ENCODE results near the gene SLC25A44.
"Not testable (repeated sequence)": the region's sequence is repeated elsewhere in the genome, so short reads cannot be mapped to it uniquely, and the experiment has no call there.

SLC25A44 gene

DNA sequence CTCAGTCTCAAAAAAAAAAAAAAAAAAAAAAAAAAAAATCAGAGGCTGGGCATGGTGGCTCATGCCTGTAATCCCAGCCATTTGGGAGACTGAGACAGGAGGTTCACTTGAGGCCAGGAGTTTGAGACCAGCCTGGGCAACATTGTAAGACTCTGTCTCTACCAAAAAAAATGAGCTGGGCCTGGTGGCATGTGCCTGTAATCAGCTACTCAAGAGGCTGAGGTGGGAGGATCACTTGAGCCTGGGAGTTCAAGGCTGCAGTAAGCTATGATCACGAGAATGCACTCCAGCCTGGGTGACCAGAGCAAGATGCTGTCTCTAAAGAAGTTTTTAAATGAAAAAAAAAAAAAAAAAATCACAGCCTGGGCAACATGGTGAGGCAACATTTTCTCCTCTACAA, 30.2 kb upstream of the SLC25A44 start:
- no peak for DNase-seq (ENCODE audit: low spot score)

DNA sequence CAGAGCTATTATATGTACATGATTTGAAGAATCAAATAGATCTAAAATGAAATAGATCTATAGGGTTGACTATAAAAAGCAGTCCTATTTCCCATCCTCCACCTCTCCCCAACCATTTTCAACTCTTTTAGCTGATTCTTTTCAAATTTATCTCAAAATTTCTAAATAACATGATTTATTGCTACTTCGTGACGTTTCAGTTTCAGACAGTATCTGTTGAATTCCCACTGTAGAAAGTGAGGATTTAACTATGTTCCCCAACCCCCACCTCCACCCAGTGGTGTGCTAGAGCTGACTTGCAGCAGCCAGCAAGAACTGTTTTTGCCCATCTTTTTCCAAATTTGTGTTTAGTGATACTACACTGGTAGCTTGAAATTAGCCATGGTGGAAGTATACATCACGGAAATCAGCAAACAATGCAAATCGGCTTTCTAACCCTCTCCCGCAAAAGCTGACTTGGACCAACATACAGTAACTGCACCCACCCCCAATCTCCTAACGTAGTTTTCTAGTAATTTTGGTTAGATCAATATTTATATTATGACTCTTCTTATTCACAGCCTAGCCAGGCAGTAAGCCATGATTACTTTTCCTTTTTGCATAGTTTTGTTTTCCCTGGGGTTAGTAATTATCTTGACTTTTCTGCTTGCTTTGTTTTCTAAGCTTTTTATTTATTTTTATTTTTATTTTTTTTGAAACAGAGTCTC, 29.6 kb upstream of the SLC25A44 start:
- DNase-seq (ENCODE audit: low spot score), result no peak

DNA sequence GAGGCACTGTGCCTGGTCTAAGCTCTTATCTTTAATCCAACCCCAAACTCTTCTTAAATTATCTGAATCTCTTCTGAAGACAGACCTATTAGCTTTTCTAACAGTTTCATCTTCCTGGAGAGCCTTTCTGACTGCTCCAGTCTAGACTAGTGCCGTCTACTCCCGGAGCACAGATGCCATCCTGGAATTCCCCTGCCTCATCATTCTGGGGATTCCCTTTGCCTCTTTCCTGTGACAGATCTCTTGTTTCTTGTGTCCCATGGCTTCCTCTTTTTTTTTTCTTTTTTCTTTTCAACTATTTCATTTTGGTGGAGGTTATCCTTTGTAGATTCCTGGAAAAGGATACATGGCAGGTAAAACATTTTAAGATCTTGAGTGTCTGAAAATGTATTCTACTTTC, 28.8 kb upstream of the SLC25A44 start:
- DNase-seq (ENCODE audit: low spot score), result no peak

DNA sequence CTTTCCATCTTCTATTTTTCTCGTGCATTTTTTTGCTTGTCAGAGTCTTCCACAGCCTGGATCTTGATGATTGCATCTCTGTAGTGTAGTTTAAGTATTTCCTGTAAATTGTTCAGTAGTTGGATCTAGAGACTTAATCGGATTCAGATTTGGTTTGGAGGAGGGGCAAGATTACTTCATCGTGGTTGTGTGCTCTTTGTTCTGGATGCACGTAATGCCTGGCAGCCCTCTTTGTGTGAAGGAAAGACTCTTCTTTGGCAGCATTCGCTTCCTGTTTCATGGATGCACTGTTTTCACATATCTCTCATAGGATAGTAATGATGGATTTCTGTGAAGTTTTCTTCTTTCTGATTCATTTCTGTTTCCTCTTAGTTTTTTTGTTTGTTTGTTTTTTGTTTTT, 26.4 kb upstream of the SLC25A44 start:
- DNase-seq (ENCODE audit: low spot score), result no peak

DNA sequence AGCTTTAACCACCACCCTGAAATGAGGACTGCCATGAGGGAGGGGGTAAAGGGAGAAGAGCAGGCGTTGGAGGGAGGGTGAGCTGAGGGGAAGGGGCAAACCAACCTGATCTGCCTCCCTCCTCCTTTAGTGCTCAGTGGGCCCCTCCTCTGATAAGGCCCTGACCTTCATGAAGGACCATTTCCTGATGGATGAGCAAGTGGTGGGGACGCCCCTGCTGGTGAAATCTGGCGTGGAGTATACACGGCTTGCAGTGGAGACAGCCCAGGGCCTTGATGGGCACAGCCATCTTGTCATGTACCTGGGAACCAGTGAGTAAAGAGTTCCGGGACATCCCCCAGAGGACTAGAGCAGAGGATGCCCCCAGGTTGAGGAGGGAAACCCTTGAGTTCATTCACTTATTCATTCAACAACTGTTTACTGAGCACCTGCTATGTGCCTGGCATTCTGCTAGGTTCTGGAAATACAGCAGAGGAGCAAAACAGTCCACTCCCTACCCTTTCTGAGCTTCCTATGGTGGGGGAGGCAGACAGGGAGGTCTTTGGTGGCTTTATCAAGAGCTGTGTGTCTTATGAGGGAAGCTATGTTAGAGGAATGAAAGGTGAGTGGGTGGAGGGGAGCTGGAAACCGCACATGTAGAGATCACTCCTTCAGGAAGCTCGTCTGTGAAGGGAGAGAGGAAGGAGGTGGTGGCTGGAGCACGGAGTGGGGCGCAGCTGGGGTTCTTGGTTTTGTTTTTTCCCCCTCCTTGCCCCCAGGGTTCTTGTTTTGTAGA, 21.0 kb upstream of the SLC25A44 start:
- DNase-seq (ENCODE audit: low spot score), result no peak

DNA sequence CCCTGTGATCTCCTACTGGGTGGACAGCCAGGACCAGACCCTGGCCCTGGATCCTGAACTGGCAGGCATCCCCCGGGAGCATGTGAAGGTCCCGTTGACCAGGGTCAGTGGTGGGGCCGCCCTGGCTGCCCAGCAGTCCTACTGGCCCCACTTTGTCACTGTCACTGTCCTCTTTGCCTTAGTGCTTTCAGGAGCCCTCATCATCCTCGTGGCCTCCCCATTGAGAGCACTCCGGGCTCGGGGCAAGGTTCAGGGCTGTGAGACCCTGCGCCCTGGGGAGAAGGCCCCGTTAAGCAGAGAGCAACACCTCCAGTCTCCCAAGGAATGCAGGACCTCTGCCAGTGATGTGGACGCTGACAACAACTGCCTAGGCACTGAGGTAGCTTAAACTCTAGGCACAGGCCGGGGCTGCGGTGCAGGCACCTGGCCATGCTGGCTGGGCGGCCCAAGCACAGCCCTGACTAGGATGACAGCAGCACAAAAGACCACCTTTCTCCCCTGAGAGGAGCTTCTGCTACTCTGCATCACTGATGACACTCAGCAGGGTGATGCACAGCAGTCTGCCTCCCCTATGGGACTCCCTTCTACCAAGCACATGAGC, 17.2 kb upstream of the SLC25A44 start:
- no peak for DNase-seq (ENCODE audit: low spot score)

DNA sequence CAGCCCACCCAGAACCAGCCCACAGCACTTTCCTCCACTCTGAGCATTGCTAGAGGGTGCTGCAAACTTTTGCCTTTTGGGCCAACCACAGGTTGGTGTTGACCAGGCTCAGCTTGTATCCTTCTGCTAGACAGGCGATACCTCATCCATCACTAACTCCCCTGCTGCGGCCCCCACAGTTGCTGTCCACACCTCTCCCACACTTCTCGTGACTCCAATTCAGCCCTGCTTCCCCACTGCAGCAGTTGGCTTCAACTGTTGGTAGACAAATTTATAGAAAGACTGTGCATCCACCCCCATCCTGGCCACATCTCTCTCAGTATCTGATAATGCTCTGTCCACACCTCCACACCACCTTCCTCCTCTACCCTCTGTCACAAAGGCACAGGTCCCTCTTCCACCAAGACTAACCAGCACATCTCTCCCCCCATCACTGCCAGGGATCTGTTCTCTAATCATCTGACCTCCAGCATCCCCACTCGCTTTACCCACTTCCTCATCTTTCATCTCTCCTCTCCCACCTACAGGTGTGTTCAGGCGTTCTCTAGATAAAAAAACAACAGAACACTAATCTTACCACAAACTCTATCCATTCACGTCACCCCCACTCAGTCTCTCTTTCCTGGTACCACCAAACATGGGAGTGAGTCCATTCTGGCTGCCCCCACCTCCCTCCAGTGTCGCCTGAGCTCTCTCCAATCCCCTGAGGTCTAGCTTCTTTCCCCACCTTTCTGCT, 15.8 kb upstream of the SLC25A44 start:
- DNase-seq (ENCODE audit: low spot score), result no peak

DNA sequence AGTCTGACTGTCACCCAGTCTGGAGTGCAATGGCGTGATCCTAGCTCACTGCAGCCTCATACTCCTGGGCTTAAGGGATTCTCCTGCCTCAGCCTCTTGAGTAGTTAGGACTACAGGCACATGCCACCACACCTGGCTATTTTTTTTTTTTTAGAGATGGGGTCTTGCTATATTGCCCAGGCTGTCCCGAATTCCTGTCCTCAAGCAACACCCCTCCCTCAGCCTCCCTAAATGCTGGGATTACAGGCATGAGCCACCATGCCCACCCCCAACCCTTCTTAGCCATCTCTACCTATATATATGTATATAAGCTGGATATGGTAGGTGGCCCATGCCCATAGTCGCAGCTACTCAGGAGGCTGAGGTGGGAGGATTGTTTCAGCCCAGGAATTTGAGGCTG, 13.4 kb upstream of the SLC25A44 start:
- DNase-seq (ENCODE audit: low spot score), result no peak

DNA sequence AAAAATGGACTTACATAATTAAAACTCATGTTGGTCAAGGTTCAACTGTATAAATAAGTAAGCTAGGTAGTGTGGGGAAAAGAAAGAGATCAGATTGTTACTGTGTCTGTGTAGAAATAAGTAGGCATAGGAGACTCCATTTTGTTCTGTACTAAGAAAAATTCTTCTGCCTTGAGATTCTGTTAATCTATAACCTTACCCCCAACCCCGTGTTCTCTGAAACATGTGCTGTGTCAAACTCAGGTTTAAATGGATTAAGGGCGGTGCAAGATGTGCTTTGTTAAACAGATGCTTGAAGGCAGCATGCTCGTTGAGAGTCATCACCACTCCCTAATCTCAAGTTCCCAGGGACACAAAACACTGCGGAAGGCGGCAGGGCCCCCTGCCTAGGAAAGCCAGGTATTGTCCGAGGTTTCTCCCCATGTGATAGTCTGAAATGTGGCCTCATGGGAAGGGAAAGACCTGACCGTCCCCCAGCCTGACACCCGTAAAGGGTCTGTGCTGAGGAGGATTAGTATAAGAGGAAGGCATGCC, 12.4 kb upstream of the SLC25A44 start:
- not testable (repeated sequence) for DNase-seq (ENCODE audit: low spot score)

DNA sequence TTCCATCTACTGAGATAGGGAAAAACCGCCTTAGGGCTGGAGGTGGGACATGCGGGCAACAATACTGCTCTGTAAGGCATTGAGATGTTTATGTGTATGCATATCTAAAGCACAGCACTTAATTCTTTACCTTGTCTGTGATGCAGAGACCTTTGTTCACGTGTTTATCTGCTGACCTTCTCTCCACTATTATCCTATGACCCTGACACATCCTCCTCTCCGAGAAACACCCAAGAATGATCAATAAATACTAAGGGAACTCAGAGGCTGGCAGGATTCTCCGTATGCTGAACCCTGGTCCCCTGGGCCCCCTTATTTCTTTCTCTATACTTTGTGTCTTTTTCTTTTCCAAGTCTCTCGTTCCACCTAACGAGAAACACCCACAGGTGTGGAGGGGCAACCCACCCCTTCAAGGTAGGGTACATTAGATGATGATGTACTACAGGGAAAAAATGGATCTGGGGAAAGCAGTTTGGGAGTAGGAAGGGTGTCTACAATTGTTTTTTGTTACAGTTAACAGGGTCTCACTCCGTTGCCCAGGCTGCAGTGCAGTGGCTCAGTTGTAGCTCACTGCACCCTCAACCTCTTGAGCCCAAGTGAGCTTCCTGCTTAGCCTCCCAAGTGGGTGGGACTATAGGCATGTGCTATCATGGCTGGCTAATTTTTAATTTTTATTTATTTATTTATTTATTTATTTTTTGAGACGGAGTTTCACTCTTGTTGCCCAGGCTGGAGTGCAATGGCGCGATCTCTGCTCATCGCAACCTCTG, 11.7 kb upstream of the SLC25A44 start:
- not testable (repeated sequence) for DNase-seq (ENCODE audit: low spot score)

DNA sequence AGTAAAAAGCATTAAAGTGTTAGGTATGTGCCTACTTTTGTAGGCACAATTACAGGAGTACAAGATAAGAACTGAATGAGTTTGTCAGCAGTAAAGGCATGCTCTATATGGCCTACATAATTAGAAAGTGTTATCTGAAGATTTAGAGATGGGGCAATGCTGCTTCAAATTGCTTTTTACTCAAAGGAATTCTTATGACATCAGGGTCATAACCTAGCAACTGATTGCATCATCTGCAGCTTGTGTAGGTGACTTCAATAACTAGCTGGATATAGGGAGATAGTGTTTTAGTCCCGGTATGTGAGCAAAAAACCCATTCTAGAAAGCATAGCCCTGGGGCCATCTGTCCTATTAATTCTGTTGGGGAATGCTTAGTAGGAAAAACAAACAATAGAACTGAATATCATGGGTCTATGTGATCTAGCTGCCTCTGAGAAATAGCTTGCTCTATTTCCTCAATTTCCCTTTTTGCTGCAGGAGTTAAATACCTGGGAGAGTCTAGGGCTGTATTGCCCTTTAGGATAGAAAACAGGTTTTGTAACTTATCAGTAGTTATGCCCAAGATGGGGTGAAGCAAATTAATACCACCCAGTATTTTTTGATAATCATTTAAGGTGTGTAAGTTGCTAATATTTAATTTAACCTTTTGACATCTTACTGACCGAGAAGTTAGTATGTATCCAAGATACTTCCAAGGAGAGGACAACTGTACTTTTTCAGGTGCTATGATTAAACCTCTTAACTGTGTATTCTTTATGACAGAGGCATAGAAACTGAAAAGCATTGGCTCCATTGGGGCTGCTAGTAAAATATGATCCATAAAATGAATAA, 7.3 kb upstream of the SLC25A44 start:
- not testable (repeated sequence) for DNase-seq (ENCODE audit: low spot score)

DNA sequence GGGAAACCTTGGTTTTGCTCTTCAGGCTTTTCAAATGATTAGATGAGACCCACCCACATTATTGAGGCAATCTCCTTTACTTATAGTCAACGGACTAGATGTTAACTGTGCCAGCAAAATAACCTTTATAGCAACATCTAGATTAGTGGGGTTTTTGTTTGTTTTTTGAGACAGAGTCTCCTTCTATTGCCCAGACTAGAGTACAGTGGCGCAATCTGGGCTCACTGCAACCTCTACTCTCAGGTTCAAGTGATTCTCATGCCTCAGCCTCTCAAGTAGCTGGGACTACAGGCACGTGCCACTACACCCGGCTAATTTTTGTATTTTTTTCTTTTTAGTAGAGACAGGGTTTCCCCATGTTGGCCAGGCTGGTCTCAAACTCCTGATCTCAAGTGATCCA, 3.6 kb upstream of the SLC25A44 start:
- not testable (repeated sequence) for DNase-seq (ENCODE audit: low spot score)

DNA sequence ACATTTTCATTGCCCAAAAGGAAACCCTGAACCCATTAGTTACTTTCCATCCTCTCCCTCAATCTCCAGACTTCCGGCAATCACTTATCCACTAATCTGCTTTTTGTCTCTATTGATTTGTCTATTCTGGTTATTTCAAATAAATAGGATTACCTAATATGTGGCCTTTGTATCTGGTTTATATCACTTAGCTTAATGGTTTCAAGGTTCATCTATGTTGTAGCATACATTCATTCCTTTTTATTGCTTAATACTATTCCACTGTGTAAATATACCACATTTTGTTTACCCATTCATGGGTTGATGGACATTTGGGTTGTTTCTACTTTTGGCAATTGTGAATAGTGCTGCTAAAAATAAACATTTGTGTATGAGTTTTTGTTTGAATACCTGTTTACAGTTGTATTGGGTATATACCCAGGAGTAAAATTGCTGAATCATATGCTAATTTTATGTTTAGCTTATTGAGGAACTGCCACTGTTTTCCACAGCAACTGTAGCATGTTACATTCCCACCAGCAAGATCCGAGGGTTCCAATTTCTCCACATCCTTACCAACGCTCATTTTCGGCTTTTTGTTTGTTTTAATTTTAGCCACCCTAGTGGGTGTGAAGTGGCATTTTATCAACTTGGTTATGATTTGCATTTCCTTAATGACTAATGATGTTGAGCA, 2.5 kb upstream of the SLC25A44 start:
- DNase-seq (ENCODE audit: low spot score), result no peak

DNA sequence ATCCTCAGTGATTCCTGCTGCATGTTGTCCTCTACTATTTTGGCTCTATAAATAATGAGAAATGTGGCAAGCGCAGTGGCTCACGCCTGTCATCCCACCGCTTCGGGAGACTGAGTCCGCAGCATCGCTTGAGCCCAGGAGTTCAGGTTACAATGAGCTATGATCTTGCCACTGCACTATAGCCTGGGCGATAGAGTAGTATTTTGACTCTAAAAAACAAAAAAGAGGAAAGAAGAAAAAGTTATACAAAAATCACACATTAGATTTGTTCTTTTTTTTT, 756 bp upstream of the SLC25A44 start:
- no peak for DNase-seq (ENCODE audit: low spot score)

DNA sequence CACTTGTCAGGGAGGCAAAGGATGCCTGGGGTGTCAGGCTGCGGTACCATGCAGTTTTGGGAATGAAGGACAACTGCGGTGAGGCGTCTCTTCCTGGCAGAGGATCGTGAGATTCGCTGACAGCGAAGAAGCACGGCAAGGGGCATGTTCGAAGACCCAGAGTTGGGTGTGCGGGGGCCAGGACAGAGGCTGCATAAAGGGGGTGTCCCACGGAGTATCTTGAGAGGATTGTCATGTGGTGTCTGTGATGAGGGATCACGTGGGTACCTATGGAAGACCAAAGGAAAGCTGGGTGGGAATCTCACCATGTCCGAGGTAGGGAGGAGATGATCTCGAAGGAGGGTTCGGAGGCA, 372 bp downstream of the SLC25A44 start:
- peak; percentile 30 for DNase-seq (ENCODE audit: low spot score)

DNA sequence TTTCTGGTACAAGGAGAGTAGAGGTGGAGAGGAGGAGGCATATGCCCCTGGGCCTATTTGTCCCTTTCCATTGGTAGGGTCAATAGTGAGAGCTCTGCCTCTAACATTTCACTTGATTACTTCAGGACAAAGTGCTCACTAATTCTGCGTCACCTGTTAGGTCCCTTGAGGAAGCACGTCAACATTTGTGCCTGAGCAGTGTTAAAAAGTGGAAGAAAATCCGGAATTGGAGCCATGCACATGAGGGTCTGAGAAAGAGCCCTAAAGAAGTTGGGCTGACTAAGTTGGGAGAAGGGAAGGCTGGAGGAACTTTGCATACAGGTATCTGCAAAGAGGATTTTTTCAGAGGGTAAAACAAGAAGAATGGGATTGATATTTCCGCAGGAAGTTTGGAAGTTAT, 1.9 kb downstream of the SLC25A44 start:
- no peak for DNase-seq (ENCODE audit: low spot score)

DNA sequence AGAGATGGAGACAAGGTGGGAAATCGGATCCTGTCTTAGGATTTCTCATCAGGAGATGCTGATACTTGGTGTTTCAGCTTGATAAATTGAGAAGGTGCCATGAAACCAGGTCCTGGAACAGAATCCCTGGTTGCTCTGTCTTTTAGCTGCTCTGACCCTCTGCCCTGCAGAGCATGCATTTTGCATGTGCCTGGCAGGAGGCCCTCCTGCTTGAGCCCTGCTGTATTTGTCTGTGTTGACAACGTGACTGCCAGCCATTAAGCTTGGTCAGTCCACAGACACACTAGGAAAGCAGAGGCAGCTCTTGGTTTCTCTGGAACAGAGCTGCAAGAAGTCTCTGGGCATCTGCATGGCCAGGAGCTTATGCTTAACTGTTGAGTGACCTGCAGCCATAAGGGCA, 2.5 kb downstream of the SLC25A44 start:
- no peak for DNase-seq (ENCODE audit: low spot score)

DNA sequence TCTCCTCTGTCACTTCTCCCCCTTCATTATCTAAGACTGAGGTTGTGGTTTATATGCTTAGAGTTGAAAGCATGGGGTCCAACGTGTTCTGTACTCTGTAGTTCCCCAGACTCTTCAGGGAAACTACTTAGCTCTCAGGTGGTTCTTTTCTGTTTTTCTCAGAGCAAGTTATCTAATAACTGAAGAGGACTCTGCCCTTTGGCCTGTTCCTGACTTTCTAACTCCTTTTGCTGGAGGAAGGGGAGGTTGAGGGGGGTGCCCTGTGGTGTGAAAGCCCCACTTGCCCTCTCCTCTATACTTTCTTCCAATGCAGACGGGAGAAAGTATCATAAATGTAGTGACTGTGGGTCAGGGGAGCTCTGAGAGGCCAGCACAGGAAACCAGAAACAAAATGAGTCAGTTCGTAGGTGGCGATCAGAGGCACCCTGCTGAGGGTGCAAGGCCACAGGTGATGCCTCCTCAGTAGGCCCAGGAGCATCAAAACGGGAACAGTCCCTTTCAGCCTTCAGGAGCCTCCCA, 5.0 kb downstream of the SLC25A44 start:
- DNase-seq (ENCODE audit: low spot score), result no peak

DNA sequence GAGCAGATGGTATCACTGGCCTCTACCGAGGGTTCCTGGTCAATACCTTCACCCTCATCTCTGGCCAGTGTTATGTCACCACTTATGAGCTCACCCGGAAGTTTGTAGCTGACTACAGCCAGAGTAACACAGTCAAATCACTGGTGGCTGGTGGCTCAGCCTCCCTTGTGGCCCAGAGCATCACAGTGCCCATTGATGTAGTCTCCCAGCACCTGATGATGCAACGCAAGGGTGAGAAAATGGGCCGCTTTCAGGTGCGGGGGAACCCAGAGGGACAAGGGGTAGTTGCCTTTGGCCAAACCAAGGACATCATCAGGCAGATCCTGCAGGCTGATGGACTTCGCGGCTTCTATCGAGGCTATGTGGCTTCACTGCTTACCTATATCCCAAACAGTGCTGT, 6.1 kb downstream of the SLC25A44 start:
- no peak for DNase-seq (ENCODE audit: low spot score)

DNA sequence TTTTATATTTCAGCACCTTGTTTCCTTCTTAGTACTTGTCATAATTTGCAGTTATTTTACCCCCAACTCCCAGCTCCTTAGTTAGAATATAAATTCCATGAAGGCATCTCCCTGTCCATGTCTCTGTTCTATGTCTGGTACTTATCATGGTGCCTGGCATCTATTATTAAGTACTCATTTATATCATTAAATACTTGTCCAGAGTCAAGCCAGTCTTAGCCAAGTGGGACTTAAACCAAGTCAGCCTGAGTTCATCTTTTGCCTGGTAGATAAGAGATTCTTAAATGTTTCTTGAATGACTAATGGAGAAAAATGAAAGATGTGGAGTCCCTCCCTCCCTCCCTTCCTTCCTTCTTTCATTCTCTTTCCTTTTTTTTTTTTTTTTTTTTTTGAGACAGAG, 9.4 kb downstream of the SLC25A44 start:
- DNase-seq (ENCODE audit: low spot score), result no peak
